Loucy (cell line): Measurements from ENCODE around the gene ARF5.

ENCODE experiments used
- H2AFZ ChIP-seq: fragments of 200-600 bp; sonication (generic); 2 replicates; pipeline ENCODE4 v1.6.0; 2016; ENCODE audit warnings: antibody characterized with exemption, mild to moderate bottlenecking, low read length, moderate library complexity
- H3F3A ChIP-seq: fragments of 200-600 bp; 2 replicates; pipeline ENCODE4 v1.6.0; 2016; ENCODE audit warnings: antibody characterized with exemption, low read depth, mild to moderate bottlenecking
- H3K27me3 ChIP-seq: fragments of 200-600 bp; sonication (generic); 2 replicates; pipeline ENCODE4 v1.6.1; 2014; ENCODE audit warnings: low read length, mild to moderate bottlenecking; ENCODE audit not compliant: insufficient read depth, poor library complexity, severe bottlenecking
- H3K36me3 ChIP-seq: fragments of 200-600 bp; sonication (generic); 2 replicates; pipeline ENCODE4 v1.6.1; 2016; ENCODE audit warnings: low read length; ENCODE audit not compliant: insufficient read depth
- H3K4me1 ChIP-seq: fragments of 200-600 bp; sonication (generic); 2 replicates; pipeline ENCODE4 v1.5.1; 2014; ENCODE audit warnings: low read length, mild to moderate bottlenecking; ENCODE audit not compliant: insufficient read depth, poor library complexity, severe bottlenecking
- H3K4me2 ChIP-seq: fragments of 200-600 bp; sonication (generic); 2 replicates; pipeline ENCODE4 v1.6.0; 2014; ENCODE audit warnings: antibody characterized with exemption, low read length, low read depth, mild to moderate bottlenecking; ENCODE audit not compliant: poor library complexity, severe bottlenecking
- H3K4me3 ChIP-seq: fragments of 200-600 bp; sonication (generic); 2 replicates; pipeline ENCODE4 v1.5.1; 2014; ENCODE audit warnings: low read length, mild to moderate bottlenecking, mixed read lengths; ENCODE audit not compliant: poor library complexity, severe bottlenecking
- H3K79me2 ChIP-seq: fragments of 200-600 bp; sonication (generic); 2 replicates; pipeline ENCODE4 v1.6.1; 2014; ENCODE audit warnings: low read length; ENCODE audit not compliant: insufficient read depth
- H3K9ac ChIP-seq: fragments of 200-600 bp; sonication (generic); 2 replicates; pipeline ENCODE4 v1.6.0; 2014; ENCODE audit warnings: mild to moderate bottlenecking, low read depth, low read length, moderate library complexity; ENCODE audit not compliant: poor library complexity, severe bottlenecking
- H3K9me2 ChIP-seq: fragments of 200-600 bp; sonication (generic); replicated peaks from 2 replicates; pipeline ENCODE4 v1.6.1; 2016; ENCODE audit warnings: low read depth, low read length, mixed read lengths
- H3K9me3 ChIP-seq: fragments of 200-600 bp; sonication (generic); 2 replicates; pipeline ENCODE4 v1.6.1; 2014; ENCODE audit warnings: mild to moderate bottlenecking, antibody characterized with exemption, low read length, low read depth; ENCODE audit not compliant: insufficient read depth
- H4K20me1 ChIP-seq: fragments of 200-600 bp; sonication (generic); 2 replicates; pipeline ENCODE4 v1.6.0; 2014; ENCODE audit warnings: antibody characterized with exemption, low read length, mild to moderate bottlenecking; ENCODE audit not compliant: insufficient read depth, poor library complexity, severe bottlenecking
- EZH2phosphoT487 ChIP-seq: fragments of 200-600 bp; IDR thresholded peaks from 2 replicates; pipeline ENCODE4 v1.6.1; 2018; ENCODE audit warnings: antibody characterized with exemption, mild to moderate bottlenecking, moderate library complexity, borderline replicate concordance
- TF ChIP-seq, protein P1 (sequence below): fragments of 200-600 bp; sonication (generic); conservative IDR thresholded peaks from 2 replicates; pipeline ENCODE4 v1.5.1; 2014; ENCODE audit warnings: mild to moderate bottlenecking, antibody characterized with exemption, low read length

Gene ARF5

DNA sequence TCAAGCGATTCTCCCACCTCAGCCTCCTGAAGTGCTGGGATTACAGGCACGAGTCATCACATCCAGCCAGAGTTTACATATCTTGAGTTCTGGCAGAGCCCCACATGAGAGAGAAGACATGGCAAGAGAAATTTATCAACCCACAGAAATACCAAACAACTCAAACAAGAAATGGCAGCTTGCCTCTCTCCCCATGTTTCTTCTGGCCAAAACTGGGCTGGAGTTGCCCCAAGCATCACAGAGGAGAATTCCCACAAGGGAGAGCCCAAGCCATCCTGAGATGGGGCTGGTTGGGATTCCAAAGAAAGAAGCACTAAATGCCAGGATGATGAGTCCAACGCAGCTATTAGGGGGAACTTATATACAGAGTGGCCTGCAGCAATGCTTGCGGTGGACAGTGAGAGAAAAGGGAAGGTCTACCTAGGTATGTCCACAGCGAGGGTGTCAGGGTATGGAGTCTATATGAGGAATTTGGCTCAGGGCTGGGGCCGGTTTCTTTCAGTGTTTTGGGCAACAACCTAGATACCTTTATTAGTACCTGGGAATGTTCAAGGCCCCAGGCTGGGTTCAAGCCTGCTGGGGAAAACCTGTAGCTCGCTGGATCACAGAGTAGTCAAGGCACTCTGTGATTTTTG lies 44.2 kb downstream of the ARF5 start:
- Histone ChIP-seq H3K9me2 (no peaks in the 10 kb centered on the region), H3K27me3 (no peaks in the 10 kb centered on the region), H3K4me3 (no peak overlapping the region), H3K36me3 (no peaks in the 10 kb centered on the region), H3K4me1 (no peaks in the 10 kb centered on the region), H2AFZ (no peak overlapping the region), H3K9ac (no peak overlapping the region), H4K20me1 (no peaks in the 10 kb centered on the region), H3F3A (no peaks in the 10 kb centered on the region), H3K79me2 (no peaks in the 10 kb centered on the region), H3K4me2 (no peak overlapping the region), H3K9me3 (no peaks in the 10 kb centered on the region)
- TF ChIP-seq, protein P1, sequence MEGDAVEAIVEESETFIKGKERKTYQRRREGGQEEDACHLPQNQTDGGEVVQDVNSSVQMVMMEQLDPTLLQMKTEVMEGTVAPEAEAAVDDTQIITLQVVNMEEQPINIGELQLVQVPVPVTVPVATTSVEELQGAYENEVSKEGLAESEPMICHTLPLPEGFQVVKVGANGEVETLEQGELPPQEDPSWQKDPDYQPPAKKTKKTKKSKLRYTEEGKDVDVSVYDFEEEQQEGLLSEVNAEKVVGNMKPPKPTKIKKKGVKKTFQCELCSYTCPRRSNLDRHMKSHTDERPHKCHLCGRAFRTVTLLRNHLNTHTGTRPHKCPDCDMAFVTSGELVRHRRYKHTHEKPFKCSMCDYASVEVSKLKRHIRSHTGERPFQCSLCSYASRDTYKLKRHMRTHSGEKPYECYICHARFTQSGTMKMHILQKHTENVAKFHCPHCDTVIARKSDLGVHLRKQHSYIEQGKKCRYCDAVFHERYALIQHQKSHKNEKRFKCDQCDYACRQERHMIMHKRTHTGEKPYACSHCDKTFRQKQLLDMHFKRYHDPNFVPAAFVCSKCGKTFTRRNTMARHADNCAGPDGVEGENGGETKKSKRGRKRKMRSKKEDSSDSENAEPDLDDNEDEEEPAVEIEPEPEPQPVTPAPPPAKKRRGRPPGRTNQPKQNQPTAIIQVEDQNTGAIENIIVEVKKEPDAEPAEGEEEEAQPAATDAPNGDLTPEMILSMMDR: no peak
- TF ChIP-seq EZH2phosphoT487: no peak

- TF ChIP-seq EZH2phosphoT487: no peak
- TF ChIP-seq, protein P1: no peak
- no peaks in the 10 kb centered on the region for H4K20me1 ChIP-seq
Measured at GRCh38 chr7:127635659-127636285, 47.6 kb downstream of the ARF5 start.

GRCh38 chr7:127638197-127638596 lies 50.0 kb downstream of the ARF5 start:
- no peaks in the 10 kb centered on the region for H3K4me1 ChIP-seq
- H3K9me2 ChIP-seq: no peaks in the 10 kb centered on the region
- no peak overlapping the region for H3K9ac ChIP-seq
- no peaks in the 10 kb centered on the region for H4K20me1 ChIP-seq
- no peaks in the 10 kb centered on the region for H3K79me2 ChIP-seq
- no peak overlapping the region for H3K4me2 ChIP-seq
- TF ChIP-seq, protein P1: no peak
- no peak for TF ChIP-seq EZH2phosphoT487
- no peak overlapping the region for H2AFZ ChIP-seq
- no peaks in the 10 kb centered on the region for H3F3A ChIP-seq
- H3K27me3 ChIP-seq: no peaks in the 10 kb centered on the region
- H3K36me3 ChIP-seq: no peaks in the 10 kb centered on the region
- H3K9me3 ChIP-seq: no peaks in the 10 kb centered on the region
- H3K4me3 ChIP-seq: no peak overlapping the region

More at GRCh38 chr7:127635659-127636285, 47.6 kb downstream of the ARF5 start:
- H3F3A ChIP-seq: no peaks in the 10 kb centered on the region
- H3K36me3 ChIP-seq: no peaks in the 10 kb centered on the region
- H2AFZ ChIP-seq: no peak overlapping the region
- H3K9me3 ChIP-seq: no peaks in the 10 kb centered on the region
- H3K4me3 ChIP-seq: no peak overlapping the region
- H3K9me2 ChIP-seq: no peaks in the 10 kb centered on the region
- no peaks in the 10 kb centered on the region for H3K79me2 ChIP-seq
- no peaks in the 10 kb centered on the region for H3K27me3 ChIP-seq
- no peak overlapping the region for H3K4me2 ChIP-seq
- H3K4me1 ChIP-seq: no peaks in the 10 kb centered on the region
- H3K9ac ChIP-seq: no peak overlapping the region
